Liver (tissue), 9 donors: Measurements from ENCODE around the gene TTC12. TPM values are rescaled to one million over a fixed set of nuclear protein-coding genes. Genes with fewer than 3 reads are reported as not detected.

Experiments used
- DNase-seq: peaks from one replicate; pipeline ENCODE4 v3.0.0-alpha.2; 2017; ENCODE audit warnings: low spot score
- H3K27ac ChIP-seq, 2 donors: one replicate each; pipeline ENCODE4 v1.7.0; 2013; ENCODE audit warnings: inconsistent platforms in 2 of 2, low read length in 2 of 2, control low read depth in 1 of 2, low read depth in 1 of 2, mild to moderate bottlenecking in 1 of 2
- H3K27me3 ChIP-seq, 4 donors: one replicate each; pipeline versions ENCODE4 v1.6.1 to v1.7.0; 2013; ENCODE audit warnings: low read length in 3 of 4, inconsistent platforms in 1 of 4, mild to moderate bottlenecking in 1 of 4, moderate library complexity in 1 of 4; ENCODE audit not compliant: control insufficient read depth in 4 of 4, insufficient read depth in 4 of 4
- H3K36me3 ChIP-seq, 4 donors: one replicate each; pipeline versions ENCODE4 v1.6.1 to v1.7.0; 2013; ENCODE audit warnings: low read length in 3 of 4, mild to moderate bottlenecking in 3 of 4, low read depth in 1 of 4, moderate library complexity in 1 of 4; ENCODE audit not compliant: control insufficient read depth in 4 of 4, insufficient read depth in 3 of 4
- H3K4me1 ChIP-seq, 4 donors: one replicate each; pipeline versions ENCODE4 v1.6.1 to v1.7.0; 2013; ENCODE audit warnings: low read length in 3 of 4, mild to moderate bottlenecking in 3 of 4, moderate library complexity in 1 of 4; ENCODE audit not compliant: control insufficient read depth in 4 of 4, insufficient read depth in 4 of 4
- H3K4me3 ChIP-seq, 3 donors: one replicate each; pipeline versions ENCODE4 v1.6.1 to v1.7.0; 2013; ENCODE audit warnings: low read length in 3 of 3, control low read depth in 1 of 3, low read depth in 1 of 3, mild to moderate bottlenecking in 1 of 3
- H3K9ac ChIP-seq, 2 donors: one replicate each; pipeline ENCODE4 v1.7.0; 2013; ENCODE audit warnings: low read length in 2 of 2, mild to moderate bottlenecking in 2 of 2, moderate library complexity in 2 of 2, control low read depth in 1 of 2, low read depth in 1 of 2
- H3K9me3 ChIP-seq, 4 donors: one replicate each; pipeline versions ENCODE4 v1.6.1 to v1.7.0; 2013; ENCODE audit warnings: low read length in 3 of 4; ENCODE audit not compliant: control insufficient read depth in 4 of 4
- ATF3 ChIP-seq: IDR thresholded peaks from 2 replicates; pipeline ENCODE4 v1.6.1; 2016; ENCODE audit warnings: antibody characterized with exemption
- CTCF ChIP-seq: fragments of 150-350 bp; IDR thresholded peaks from 2 replicates; pipeline ENCODE4 v1.5.1; 2017; ENCODE audit warnings: improper control_type of control experiment, low read depth, low read length; ENCODE audit not compliant: missing input control
- EGR1 ChIP-seq, 2 donors: IDR thresholded peaks; 2 replicates each; pipeline ENCODE4 v1.6.1; 2016 to 2018; ENCODE audit warnings: antibody characterized with exemption in 2 of 2, low read depth in 2 of 2
- FOXA1 ChIP-seq: IDR thresholded peaks from 2 replicates; pipeline ENCODE4 v1.6.1; 2016; ENCODE audit warnings: antibody characterized with exemption
- FOXA2 ChIP-seq: IDR thresholded peaks from 2 replicates; pipeline ENCODE4 v1.6.1; 2016; ENCODE audit warnings: antibody characterized with exemption
- GABPA ChIP-seq, 2 donors: IDR thresholded peaks in 1 of 2; conservative IDR thresholded peaks in 1 of 2; 2 replicates each; pipeline ENCODE4 v1.6.1; 2016; ENCODE audit warnings: antibody characterized with exemption in 2 of 2, mild to moderate bottlenecking in 1 of 2, moderate library complexity in 1 of 2
- HNF4A ChIP-seq, 2 donors: conservative IDR thresholded peaks; 2 replicates each; pipeline ENCODE4 v1.6.1; 2016; ENCODE audit warnings: antibody characterized with exemption in 2 of 2, mild to moderate bottlenecking in 2 of 2
- HNF4G ChIP-seq: IDR thresholded peaks from 2 replicates; pipeline ENCODE4 v1.6.1; 2016; ENCODE audit warnings: antibody characterized with exemption
- JUND ChIP-seq, 2 donors: IDR thresholded peaks; 2 replicates each; pipeline ENCODE4 v1.6.1; 2016; ENCODE audit warnings: antibody characterized with exemption in 2 of 2
- MAX ChIP-seq: IDR thresholded peaks from 2 replicates; pipeline ENCODE4 v1.6.1; 2016; ENCODE audit warnings: antibody characterized with exemption
- NR2F2 ChIP-seq: IDR thresholded peaks from 2 replicates; pipeline ENCODE4 v1.6.1; 2016; ENCODE audit warnings: antibody characterized with exemption
- RAD21 ChIP-seq, 2 donors: IDR thresholded peaks; 2 replicates each; pipeline ENCODE4 v1.6.1; 2016; ENCODE audit warnings: antibody characterized with exemption in 2 of 2, mild to moderate bottlenecking in 2 of 2
- REST ChIP-seq: IDR thresholded peaks from 2 replicates; pipeline ENCODE4 v1.6.1; 2016; ENCODE audit warnings: antibody characterized with exemption, mild to moderate bottlenecking
- RXRA ChIP-seq, 2 donors: IDR thresholded peaks; 2 replicates each; pipeline ENCODE4 v1.6.1; 2017 to 2018; ENCODE audit warnings: antibody characterized with exemption in 2 of 2, mild to moderate bottlenecking in 1 of 2
- SP1 ChIP-seq: IDR thresholded peaks from 2 replicates; pipeline ENCODE4 v1.6.1; 2018; ENCODE audit warnings: antibody characterized with exemption, mild to moderate bottlenecking
- TAF1 ChIP-seq: conservative IDR thresholded peaks from 2 replicates; pipeline ENCODE4 v1.6.1; 2016; ENCODE audit warnings: antibody characterized with exemption, mild to moderate bottlenecking
- YY1 ChIP-seq: IDR thresholded peaks from 2 replicates; pipeline ENCODE4 v1.6.1; 2016; ENCODE audit warnings: antibody characterized with exemption, mild to moderate bottlenecking
- ZBTB33 ChIP-seq: IDR thresholded peaks from 2 replicates; pipeline ENCODE4 v1.6.1; 2016; ENCODE audit warnings: antibody characterized with exemption
- WGBS: extraction: QIAGEN DNeasy Blood & Tissue Kit; methylation state at CpG from one replicate; pipeline ENCODE4 v1.1.7; 2013; 5-methylcytosine and 5-hydroxymethylcytosine counted together
- polyA plus RNA-seq, 2 donors: library from polyadenylated mRNA; stranded (reverse) in 1 of 2; unstranded in 1 of 2; fragments of 200-250 nt in 1 of 2; fragments of >200 nt in 1 of 2; fragmentation: Nextera tagmentation in 1 of 2; extraction: Ambion mirVana in 1 of 2; gene quantifications; one replicate each; pipeline versions ENCODE4 v1.2.1 to v1.2.3, GENCODE V29; 2013 to 2015
- total RNA-seq, 2 donors: library from RNA; depleted of rRNA; stranded (reverse); fragments of >200 nt; gene quantifications; one replicate each; pipeline ENCODE4 v1.2.3, GENCODE V29; 2014
- donor health status: healthy.
- donor health status: healthy.
- donor health status: healthy.
- donor health status: healthy.
- donor health status: healthy.

Gene TTC12
- total and polyA plus RNA-seq, 4 donors: 2.8 to 9.0 (median 4.3) TPM

GRCh38 chr11:113375402-113375801 is 61.0 kb downstream of the TTC12 start:
- Histone ChIP-seq H3K27ac (no peak overlapping the region), H3K4me1 (no peaks in the 10 kb centered on the region), H3K36me3 (no peaks in the 10 kb centered on the region), H3K27me3 (no peaks in the 10 kb centered on the region), H3K4me3 (no peak overlapping the region), H3K9me3 (no peaks in the 10 kb centered on the region), H3K9ac (no peak overlapping the region)
- TF ChIP-seq EGR1 (IDR thresholded peaks at IDR 0.05; ENCODE audit: low read depth in 2 of 2): no peak
- no peak for TF ChIP-seq NR2F2
- TF ChIP-seq FOXA1: no peak
- TF ChIP-seq FOXA2: no peak
- no peak for TF ChIP-seq JUND (IDR thresholded peaks at IDR 0.05)
- TF ChIP-seq RAD21 (IDR thresholded peaks at IDR 0.05): no peak
- TF ChIP-seq MAX: no peak
- no peak for TF ChIP-seq SP1
- TF ChIP-seq YY1: no peak
- TF ChIP-seq GABPA (IDR thresholded peaks at IDR 0.05 in 1 of 2, conservative IDR thresholded peaks at IDR 0.05 in 1 of 2): no peak
- no peak for TF ChIP-seq HNF4G
- TF ChIP-seq CTCF: no peak
- TF ChIP-seq ATF3: no peak
- no peak for TF ChIP-seq ZBTB33
- no peak for TF ChIP-seq HNF4A (conservative IDR thresholded peaks at IDR 0.05)
- TF ChIP-seq TAF1: no peak
- no peak for TF ChIP-seq REST
- TF ChIP-seq RXRA (IDR thresholded peaks at IDR 0.05): no peak
- 95% methylated on average over 5 of the region's 5 CpGs for WGBS
- DNase-seq: no peak
